ENCODE results near the gene FASTKD2.

The FASTKD2 gene

DNA sequence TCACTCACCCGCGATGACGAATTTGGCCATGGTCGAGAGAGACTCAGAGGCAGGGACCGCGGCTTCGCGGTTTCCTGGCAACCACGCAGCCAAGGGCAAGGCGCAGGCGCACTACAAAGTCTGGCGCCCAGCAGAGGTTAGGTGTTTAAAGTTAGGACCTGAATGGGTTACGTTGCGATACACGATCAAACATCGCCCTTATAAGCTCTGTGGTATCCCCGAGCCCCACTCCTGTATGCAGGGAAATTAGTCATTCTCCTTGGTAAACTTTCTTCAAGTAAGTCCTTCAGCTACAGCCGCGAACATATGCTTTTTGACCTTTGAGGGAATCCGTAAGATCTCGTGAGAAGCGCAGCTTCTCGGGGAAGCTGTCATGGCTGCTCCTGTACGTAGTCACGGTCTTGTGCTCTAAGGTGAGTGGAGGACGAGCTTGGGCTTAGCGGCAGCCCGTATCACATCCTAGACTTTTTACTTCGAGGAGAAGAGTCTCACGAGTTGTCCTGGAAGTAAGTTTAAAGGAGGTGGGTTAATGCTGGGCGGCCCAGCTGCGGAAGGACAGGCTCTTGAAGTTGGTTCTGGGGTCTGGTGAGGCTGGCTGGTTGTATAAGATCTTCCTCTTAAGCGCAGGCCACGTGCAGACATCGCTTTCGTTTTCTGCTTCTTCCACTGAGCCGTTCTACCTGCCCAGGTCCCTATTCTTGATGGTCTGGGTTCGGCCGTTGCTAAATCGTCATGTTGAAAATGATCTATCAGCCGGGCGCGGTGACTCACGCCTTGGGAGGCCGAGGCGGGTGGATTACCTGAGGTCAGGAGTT is at the start of gene FASTKD2, which contains the start of gene MDH1B:
FASTKD2 (plus strand) TSS at position 365 of the 815 bp plus-strand sequence. CDS start 1,088 bp downstream, outside the sequence.
MDH1B (minus strand) TSS at position 87 of the 815 bp plus-strand sequence; CDS start at position 30, 57 bp downstream.
- DNase-seq (ENCODE audit: low read depth, low spot score) = peak; percentile 68

DNA sequence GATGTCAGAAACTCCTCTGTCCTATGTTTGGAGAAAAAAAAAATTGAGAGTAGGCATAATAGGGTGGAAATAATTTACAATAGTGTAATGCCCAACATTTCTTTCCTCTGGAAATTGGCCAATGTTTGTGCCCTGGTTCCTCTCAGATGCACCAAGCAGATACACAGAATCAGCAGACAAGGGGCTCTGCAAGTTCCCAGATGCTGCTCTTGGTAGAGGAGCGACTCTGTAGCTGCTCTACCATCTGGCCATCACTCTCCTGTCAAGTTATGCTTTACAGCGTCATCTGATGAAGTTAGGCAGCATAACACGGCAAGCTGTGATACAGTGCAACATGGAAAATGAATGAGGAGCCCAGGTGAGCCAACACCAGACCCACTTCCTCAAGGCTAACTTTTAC is 48.8 kb upstream of the FASTKD2 start:
- no peak for DNase-seq (ENCODE audit: low read depth, low spot score)

DNA sequence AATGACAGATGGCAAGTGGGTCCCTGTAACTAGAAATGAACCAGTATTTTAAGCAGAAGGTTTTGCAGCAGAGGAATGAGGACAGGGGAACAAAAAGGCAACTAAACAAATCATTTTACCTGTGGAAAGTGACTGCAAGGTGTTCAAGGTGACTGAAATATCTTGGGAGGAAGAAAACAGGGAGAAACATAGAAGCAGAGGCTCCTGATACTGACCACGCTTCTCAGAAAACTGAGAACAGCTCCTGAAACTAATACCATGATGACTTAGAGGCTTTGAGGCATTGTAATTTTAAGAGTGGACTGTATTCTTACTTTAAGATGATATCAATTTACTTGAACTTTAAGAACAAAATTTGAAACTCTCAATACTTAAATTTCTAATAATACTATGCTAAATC is 47.1 kb upstream of the FASTKD2 start, which contains the start of gene DYTN:
DYTN (minus strand) TSS at position 101 of the 400 bp plus-strand sequence. CDS start 117 bp downstream, outside the sequence.
- DNase-seq (ENCODE audit: low read depth, low spot score) = no peak

DNA sequence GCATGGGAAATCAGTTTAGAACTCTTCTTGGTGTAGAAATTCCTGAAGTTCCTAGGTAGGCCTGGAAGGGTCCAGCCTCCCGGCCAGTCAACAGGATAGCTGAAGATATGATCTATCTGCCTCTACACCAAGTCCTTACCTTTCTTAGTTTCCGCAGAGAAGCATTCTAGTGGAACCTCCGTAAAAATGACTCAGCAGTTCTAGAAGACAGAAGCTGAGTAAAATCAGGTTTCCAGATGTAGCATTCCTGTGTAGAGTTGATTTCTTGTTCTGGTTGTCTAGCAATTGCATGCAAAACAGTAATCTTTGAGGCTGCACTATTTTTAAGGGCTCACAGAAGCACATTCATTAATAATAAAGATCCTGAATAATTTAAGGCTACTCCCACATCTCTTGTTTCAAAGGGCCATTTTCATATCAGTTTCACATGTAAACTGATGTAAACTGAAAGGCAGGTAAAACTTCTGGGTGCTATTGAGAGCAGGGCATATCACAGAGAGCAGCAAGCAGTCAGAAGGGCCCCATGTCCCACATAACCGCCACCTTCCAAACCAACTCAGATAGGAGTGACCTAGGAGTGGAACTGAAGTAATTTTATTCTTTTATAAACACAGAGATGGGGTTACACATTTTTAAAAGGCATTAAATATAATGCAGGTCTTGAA is 44.0 kb upstream of the FASTKD2 start:
- DNase-seq (ENCODE audit: low read depth, low spot score) = no peak

DNA sequence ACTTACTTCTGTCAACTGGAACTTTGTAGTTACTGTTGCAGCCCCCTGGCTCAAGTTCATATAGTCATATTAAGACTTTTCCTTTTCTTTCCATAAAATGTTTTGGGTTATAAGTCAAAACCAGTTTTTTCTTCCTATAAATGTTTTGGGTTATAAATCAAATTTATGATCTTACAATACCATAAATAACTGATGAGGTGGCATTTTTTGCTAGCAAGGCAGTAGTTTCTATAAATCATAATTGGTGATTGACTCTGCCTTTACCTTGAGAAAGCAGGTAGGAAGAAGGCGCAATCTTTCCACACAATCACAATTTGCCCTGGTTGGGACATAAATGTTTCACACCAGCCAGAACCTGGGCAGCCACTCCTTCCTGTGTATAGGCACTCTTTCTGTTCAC is 42.1 kb upstream of the FASTKD2 start:
- DNase-seq (ENCODE audit: low read depth, low spot score) = no peak

DNA sequence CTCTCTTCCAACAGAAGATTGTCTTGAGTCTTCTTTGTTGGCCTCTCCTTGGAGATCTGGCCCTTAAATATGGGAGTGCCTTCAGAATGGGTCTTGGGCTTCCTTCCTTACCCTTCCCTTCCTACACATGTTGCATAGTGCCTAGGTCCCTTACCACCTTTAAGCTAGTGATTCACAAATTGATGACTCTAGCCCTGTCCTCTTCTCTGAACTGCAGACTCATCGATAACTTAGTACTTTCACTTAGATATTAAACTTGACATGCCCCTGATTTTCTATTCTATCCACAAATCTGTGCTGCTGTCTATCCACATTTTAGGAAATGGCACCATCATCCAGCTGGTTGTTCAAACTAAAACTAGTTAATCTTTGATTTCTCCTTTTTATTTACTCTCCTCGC is 38.1 kb upstream of the FASTKD2 start:
- DNase-seq (ENCODE audit: low read depth, low spot score) = no peak

DNA sequence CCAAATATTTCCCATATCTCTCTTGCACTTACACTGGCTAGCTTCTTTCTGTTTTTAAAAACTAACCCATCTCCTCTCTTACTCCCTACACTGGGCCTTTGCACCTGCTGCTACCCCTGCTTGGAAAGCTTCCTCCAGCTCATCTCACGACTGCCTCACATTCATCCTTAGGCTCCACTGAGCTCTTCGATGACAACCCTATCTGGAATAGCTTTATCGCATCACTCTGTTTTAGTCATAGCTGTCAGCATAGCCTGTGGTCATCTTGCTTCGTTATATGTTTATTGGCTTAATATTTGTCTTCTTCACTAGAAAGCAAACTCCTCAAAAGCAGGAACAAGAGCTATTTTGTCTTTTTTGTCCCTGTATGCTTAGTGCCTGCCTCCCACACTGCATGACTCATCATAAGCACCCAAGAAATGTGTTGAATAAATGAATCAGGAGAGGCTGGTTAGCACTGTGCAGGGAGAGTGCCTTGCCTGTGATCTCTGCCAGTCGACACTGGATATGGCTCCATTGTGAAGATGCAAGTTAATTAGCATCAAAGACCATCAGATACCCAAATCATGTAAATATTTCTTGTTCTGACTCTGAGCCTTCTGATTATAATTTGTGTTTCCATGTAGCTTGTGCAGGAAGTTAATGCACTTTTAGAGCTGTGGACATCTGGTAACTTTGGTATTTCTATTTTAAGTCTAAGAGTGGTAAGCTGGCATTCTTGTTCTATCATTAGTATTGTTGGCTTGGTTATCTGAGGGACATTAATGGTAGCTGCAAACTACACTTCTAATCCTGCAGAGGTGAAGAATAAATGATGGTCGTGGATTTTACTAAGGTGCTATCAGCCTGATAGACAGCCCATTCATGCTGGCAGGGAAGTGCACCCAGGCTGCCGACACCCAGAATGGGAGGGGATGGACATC is 36.9 kb upstream of the FASTKD2 start:
- no peak for DNase-seq (ENCODE audit: low read depth, low spot score)

DNA sequence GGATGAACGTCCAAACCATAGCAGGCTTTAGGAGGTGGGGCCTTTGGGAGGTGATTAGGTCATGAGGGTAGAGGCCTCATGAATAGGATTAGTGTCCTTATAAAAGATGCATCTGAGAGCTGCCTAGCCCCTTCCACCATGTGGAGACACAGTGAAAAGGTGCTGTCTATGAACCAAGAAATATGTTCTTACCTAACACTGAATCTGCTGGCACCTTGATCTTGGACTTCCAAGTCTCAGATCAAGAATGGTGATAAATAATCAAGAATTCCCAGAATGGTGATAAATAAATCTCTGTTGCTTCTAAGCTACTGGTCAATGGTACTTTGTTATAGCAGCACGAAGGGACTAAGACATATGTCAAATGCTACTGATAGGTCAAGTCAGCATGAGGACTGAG is 32.1 kb upstream of the FASTKD2 start:
- no peak for DNase-seq (ENCODE audit: low read depth, low spot score)

DNA sequence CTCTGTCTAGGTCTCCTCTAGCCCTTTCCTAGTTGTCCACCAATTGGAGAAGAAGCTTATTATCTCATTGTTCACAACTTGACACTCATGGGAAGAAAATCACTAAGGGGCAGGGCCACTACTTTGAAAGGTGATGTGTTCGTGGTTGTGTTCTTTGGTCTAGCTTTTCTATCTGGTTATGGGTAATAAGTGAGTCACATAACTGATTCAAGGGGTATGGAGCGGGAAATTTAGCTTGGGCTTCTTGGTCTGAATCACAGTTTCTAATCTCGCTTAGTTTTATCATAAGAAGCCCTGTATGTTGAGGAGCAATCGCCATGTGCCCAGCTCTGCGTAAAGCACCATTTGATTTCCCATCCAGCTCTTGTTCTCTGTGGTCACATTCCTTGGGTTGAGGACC is 28.5 kb upstream of the FASTKD2 start:
- no peak for DNase-seq (ENCODE audit: low read depth, low spot score)

DNA sequence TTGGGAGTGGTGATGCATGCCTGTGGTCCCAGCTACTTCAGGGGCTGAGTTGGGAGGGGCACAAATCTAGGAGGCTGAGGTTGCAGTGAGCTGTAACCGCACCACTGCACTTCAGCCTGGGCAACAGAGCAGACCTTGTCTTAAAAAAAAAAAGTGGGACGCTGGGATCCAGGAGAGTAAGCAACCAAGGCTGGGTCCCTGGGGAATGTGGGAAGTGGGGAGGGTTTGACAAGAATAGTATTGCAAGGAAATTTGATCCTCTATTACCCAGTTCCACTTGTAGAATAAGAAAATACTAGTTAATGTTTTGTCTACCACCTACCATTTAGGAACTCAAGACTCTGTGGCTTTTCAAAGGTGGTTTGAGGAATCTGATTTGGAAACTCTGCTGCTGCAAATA is 26.1 kb upstream of the FASTKD2 start:
- DNase-seq (ENCODE audit: low read depth, low spot score) = no peak

DNA sequence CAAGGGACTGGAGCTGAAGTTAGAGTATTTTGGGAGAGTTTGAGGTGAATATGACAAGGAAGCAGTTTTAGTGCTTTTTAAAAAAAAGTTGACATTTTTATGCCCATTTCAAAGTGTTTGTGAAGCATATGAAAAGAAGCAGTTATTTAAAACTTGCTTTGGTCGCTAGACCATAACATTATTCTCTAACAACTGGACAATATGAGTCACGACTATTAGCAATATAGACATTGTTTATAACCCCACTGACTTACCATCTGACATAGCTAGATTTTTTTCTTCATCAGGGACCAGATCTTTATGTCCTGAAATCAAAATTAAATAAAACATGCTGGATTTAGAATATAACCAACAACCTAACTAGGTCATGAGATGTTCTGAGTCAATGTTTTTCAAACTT is 24.6 kb upstream of the FASTKD2 start:
- DNase-seq (ENCODE audit: low read depth, low spot score) = no peak

DNA sequence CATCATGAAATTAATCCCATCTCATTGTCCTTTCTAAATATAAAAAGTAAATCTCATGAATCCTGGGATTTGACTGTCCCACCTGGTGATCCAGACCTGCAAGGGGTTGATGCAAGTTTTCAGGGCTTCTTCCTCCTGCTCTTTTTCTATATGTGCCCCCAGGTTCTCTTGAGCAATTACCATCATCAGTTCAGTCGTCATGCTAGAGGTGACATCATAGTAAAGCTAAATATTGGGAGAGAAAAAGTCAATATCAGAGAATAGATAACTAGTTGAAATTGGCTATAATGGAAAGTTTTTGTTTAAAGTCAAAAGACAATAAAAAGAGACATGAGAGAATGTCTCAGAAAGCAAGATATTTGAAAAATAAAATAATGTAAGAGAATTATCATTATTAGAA is 8.6 kb upstream of the FASTKD2 start:
- no peak for DNase-seq (ENCODE audit: low read depth, low spot score)

DNA sequence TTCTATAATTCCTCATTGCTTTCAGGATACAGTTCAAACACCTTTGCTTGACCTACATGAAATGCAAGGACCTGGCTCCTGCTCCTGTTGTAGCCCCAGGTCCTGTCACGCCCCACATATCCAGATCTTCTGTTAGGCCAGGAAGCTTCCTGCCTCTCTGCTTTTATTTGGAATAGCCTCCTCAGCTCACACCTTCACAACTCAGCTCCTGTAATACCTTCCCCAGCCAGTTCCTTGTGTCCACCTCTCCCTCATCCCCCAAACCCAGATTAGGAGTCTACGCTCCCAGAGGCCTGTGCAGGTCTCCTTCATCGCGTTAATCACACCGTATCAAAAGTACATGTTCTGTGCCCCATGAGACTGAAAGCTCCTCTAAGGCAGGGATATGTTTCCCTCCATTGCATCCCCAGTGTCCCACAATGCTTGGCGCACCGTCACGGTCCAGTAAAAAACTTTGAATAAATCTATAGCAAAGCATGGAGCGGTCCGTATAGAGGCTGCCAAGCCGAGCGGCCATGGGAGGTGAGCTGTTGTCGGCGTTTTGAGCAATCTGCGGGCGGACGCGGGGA is 649 bp upstream of the FASTKD2 start:
- DNase-seq (ENCODE audit: low read depth, low spot score) = no peak

DNA sequence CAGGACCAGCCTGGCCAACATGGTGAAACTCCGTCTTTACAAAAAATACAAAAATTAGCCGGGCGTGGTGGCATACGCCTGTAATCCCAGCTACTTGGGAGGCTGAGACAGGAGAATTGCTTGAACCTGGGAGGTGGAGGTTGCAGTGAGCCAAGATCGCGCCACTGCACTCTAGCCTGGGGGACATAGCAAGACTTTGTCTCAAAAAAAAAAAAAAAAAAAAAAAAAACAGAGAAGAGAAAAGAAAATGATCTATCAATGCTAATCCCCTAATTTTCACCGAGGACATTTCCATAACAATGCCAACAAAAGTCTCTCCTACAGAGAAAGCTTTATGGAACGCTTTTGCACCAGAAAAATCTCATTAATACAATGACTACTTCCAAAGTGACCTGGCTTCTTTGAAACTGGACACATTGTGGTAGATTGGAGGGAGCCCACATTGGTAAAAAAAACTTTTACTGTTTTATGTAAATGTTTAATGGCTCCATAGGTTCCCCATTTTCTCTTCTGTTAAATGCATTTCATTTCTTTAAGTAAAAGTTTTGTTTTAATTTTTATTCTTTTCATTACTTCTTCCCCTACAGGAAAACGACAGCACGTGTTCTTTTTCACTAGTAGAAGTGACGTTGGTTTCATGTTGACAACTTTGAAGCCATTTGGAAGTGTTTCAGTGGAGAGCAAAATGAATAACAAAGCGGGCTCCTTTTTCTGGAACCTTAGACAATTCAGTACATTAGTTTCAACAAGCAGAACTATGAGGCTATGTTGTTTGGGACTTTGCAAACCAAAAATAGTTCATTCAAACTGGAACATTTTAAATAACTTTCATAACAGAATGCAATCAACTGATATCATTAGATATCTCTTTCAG is 888 bp downstream of the FASTKD2 start:
- DNase-seq (ENCODE audit: low read depth, low spot score) = no peak

DNA sequence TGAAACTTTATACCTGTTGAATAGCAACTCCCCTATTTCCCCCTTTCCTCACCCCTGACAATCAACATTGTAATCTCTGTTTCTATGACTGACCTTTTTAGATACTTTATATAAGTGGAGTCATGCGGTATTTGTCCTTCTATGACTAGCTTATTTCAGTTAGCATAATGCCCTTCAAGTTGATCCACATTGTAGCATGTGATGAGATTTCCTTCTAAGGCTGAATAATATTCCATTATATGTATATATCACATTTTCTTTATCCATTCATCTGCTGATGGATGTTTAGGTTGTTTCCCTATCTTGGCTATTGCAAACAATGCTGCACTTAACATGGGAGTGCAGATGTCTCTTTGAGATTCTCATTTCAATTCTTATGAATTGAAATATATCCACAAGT is 9.5 kb downstream of the FASTKD2 start:
- no peak for DNase-seq (ENCODE audit: low read depth, low spot score)

DNA sequence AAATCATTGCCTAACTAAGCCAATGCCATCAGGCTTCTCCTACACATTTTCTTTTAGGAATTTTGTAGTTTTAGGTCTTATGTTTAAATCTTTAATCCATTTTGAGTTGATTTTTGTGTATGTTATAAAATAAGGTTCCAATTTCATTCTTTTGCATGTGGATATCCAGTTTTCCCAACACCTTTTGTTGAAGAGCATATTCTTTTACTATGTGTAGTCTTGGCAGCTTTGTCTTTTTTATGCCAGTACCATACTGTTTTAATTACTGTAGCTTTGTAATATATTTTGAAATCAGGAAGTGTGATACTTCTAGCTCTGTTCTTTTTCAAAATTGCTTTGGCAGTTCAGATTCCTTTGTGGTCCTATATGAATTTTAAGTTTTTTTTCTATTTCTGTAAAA is 11.0 kb downstream of the FASTKD2 start:
- no peak for DNase-seq (ENCODE audit: low read depth, low spot score)

DNA sequence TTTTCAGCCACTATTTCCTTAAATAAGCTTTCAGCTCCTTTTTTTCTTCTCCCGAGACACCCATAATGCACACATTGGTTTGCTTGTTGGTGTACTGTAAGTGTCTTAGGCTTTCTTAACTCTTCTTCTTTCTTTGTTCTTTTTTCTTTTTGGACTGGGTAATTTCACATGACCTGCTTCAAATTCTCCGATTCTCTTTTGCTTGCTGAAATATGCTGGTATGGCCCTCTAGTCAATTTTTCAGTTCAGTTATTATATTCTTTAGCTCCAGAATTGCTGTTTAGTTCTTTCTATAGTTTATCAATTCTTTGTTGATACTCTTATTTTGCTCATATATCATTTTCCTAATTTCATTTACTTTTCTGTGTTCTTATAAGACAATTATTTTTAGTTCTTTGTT is 15.3 kb downstream of the FASTKD2 start:
- DNase-seq (ENCODE audit: low read depth, low spot score) = no peak

DNA sequence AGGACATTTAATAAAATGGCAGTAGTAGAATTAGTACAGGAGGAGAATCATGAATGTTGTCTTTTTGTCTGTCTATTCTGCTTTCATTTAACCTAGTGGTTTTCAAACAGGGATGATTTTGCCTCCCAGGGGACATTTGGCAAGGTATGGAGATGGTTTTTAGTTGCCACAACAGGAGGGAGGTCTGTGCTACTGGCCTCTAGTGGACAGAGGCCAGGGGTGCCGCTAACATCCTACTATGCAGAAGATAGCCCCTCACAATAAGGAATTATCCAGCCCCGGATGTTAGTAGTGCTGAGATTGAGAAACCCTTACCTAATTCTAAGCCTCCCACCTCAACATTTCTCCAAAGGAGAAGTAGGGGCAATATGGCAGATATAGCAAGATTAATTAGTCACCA is 18.3 kb downstream of the FASTKD2 start:
- no peak for DNase-seq (ENCODE audit: low read depth, low spot score)

DNA sequence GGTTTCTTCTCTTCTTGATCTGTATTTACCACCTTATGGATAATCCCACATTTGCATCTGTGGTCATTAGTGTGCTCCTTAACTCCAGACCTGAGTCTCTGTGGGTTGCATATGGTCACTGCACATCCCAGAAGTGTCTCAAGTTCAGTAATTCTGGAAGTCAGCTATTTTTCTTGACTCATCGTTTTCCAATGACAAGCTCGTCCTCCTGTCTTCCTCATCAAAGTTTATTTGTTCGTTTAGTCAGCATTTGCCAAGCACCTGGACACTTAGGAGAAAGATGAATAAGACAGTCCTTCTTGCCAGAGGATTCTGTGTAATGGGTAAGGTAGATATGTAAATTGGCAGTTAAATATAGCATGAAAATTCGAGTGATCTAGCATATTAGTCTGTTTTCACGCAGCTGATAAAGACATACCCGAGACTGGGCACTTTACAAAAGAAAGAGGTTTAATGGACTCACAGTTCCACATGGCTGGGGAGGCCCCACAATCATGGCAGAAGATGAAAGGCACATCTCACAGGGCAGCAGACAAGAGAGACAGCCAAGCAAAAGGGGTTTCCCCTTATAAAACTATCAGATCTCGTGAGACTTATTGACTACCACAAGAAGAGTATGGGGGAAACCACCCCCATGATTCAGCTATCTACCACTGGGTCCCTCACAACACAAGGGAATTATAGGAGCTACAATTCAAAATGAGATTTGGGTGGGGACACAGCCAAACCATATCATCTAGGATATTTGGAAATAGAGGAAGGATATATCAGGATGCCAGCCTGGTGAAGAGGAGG is 19.4 kb downstream of the FASTKD2 start:
- DNase-seq (ENCODE audit: low read depth, low spot score) = no peak
